ENCODE measurements around the gene IYD.
"Not testable (repeated sequence)": the region's sequence is repeated elsewhere in the genome, so short reads cannot be mapped to it uniquely, and the experiment has no call there.

Gene IYD

DNA sequence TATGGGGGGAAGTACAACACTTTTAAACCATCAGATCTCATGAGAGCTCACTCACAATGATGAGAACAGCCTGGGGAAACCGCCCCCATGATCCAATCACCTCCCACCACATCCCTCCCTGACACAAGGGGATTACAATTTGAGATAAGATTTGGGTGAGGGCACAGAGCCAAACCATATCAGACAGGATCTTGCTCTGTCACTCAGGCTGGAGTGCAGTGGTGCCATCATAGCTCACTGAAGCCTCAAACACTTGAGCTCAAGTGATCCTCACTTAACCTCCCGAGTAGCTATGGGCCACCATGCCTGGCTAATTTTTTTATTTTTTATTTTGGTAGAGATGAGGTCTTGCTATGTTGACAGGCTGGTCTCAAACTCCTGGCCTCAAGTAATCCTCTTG, 5.1 kb upstream of the IYD start:
- DNase-seq (ENCODE audit: insufficient read length, low spot score) (no peak), FAIRE-seq (no peak)
- TF ChIP-seq, protein P1, sequence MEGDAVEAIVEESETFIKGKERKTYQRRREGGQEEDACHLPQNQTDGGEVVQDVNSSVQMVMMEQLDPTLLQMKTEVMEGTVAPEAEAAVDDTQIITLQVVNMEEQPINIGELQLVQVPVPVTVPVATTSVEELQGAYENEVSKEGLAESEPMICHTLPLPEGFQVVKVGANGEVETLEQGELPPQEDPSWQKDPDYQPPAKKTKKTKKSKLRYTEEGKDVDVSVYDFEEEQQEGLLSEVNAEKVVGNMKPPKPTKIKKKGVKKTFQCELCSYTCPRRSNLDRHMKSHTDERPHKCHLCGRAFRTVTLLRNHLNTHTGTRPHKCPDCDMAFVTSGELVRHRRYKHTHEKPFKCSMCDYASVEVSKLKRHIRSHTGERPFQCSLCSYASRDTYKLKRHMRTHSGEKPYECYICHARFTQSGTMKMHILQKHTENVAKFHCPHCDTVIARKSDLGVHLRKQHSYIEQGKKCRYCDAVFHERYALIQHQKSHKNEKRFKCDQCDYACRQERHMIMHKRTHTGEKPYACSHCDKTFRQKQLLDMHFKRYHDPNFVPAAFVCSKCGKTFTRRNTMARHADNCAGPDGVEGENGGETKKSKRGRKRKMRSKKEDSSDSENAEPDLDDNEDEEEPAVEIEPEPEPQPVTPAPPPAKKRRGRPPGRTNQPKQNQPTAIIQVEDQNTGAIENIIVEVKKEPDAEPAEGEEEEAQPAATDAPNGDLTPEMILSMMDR (IDR thresholded peaks at IDR 0.05; ENCODE audit: insufficient read depth, missing control alignments), result no peak

DNA sequence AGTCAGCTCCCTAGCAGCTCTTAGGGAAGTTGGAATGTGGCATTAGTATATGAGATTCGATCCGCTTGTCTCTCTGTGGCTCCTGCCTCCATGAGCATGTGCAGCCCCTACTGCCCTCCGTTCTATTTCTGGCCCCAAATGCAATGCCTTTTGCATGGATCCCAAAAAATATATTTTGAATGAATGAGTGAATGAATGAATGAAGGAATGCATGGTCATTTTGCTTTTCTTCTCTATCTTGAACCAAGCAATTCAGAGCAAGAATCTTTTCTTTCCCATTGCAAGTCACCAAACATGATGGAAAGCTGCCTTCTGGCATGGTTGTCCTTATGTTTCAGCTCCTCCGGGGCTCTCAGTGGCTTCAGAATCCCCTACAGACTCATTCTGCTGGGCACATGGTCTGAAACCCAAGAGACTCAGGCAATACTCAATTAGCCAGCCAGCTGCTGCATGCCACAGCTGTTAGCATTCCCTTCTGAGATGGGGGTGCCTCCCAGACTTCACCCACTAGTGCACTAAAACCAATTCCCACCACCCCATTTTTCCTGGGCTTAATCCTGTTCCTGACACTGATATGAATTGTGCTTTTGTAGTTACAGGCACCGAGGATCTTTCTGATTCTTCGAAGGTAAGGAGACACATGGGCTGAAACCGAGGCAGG, 2.6 kb upstream of the IYD start:
- TF ChIP-seq, protein P1 (IDR thresholded peaks at IDR 0.05; ENCODE audit: insufficient read depth, missing control alignments), result no peak
- FAIRE-seq (no peak), DNase-seq (ENCODE audit: insufficient read length, low spot score) (no peak)

DNA sequence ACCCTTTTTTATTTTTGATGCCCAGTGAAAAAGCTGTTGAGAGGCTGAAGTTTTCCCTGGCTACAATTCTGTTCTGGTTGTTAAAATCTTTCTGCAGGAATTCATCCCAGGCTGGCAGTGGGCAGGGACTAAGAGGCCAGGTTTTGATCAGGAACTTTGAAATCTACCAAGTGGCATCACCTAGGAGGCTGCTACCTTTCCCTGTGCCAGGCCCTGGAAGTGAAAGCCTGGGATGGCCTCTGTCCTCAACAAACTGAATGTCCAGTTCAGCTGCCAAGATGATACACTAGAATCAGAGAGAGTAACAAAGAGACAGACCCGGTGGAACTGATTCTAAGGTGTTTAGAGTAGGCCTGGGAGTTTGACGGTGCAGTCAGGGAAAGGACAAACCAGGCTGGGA, 596 bp downstream of the IYD start:
- TF ChIP-seq, protein P1 (IDR thresholded peaks at IDR 0.05; ENCODE audit: insufficient read depth, missing control alignments), result no peak
- FAIRE-seq (no peak), DNase-seq (ENCODE audit: insufficient read length, low spot score) (no peak)

DNA sequence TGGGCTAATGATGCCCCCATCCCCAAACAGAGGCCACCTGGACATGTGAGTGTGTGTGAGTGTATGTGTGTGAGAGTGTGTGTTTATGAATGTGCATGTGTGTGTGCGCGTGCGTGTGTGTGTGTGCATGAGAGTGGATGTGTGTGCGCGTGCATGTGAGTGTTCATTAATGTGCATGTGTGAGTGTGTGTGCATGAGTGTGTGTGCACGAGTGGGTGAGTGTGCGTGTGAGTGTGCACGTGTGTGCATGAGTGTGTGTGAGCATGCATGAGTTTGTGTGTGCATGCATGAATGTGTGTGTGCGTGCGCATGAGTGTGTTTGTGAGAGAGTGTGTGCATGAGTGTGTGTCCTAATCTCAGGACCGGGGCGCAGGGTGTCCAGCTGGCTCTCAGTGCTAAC, 1.3 kb downstream of the IYD start:
- FAIRE-seq (no peak), DNase-seq (ENCODE audit: insufficient read length, low spot score) (no peak)
- TF ChIP-seq, protein P1 (IDR thresholded peaks at IDR 0.05; ENCODE audit: insufficient read depth, missing control alignments), result no peak

DNA sequence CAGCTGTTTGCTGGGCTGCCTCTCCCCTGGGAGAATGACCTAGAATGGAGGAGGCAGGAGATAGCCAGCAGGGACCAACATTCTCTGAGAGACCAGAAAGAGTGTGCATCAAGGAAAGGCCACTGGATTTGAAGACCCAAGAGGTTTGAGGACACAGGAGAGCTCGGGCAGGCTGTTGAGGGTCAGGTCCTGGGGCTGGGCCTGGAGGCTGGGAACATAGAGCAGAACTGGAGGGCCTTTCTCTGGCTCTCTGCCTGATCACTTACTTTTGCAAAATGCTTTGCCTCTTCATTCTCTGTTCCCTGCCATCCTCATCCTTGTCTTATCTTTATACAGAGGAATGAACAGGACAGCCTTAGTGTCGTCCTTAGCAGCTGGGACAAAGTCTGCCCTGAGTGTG, 2.5 kb downstream of the IYD start:
- TF ChIP-seq, protein P1 (IDR thresholded peaks at IDR 0.05; ENCODE audit: insufficient read depth, missing control alignments), result no peak
- FAIRE-seq, result no peak
- no peak for DNase-seq (ENCODE audit: insufficient read length, low spot score)

DNA sequence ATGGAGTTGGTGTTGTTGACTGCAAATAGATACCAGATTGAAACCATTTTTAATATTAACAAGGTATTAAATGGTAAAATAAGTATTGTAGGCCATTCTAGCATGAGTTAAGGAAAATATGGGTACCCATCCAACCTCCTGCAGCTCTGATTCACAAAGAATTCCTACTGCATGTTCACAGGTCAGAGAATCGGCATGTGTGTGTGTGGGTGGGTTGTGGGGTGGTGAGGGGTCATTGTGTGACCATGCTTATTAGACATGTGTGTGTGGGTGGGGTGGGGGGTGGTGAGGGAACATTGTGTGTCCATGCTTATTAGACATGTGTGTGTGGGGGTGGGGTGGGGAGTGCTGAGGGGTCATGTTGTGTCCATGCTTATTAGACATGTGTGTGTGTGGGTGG, 3.2 kb downstream of the IYD start:
- TF ChIP-seq, protein P1 (IDR thresholded peaks at IDR 0.05; ENCODE audit: insufficient read depth, missing control alignments), result no peak
- DNase-seq (ENCODE audit: insufficient read length, low spot score), result no peak
- FAIRE-seq, result no peak

DNA sequence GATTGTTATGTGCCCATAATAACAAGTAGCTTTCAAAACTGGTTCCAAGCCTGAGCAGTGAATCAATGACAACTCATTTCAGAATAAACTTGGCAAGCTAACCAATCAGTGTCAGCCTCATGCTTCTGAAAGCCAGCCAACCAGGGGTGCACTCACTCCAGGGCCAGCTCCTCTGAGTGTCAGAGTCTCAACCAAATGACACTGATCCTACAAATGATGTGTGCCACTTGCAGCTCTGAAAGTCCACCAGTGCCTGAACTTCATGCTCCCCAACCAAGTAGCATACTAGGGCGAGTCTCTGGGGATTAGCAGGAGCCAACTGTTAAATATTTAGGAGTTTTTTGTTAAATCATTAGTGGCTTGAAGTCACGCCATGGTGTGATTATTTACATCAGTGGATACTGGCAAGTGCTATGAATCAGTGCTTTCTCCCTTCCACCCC, 4.5 kb downstream of the IYD start:
- no peak for FAIRE-seq
- TF ChIP-seq, protein P1 (IDR thresholded peaks at IDR 0.05; ENCODE audit: insufficient read depth, missing control alignments), result no peak

DNA sequence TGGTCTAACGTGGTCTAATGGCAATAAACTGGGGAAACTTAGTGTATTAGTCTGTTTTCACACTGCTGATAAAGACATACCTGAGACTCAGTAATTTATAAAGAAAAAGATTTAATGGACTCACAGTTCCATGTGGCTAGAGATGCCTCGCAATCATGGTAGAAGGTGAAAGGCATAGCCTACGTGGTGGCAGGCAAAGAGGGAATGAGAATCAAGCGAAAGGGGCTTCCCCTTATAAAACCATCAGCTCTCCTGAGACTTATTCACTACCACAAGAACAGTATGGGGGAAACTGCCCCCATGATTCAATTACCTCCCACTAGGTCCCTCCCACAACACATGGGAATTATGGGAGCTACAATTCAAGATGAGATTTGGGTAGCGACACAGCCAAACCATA, 5.5 kb downstream of the IYD start:
- DNase-seq (ENCODE audit: insufficient read length, low spot score); FAIRE-seq: not testable (repeated sequence)

More for the DNA sequence above, 4.5 kb downstream of the IYD start:
- no peak for DNase-seq (ENCODE audit: insufficient read length, low spot score)

Data from D721Med (cell line).